Esophagus muscularis mucosa (tissue), 4 donors: ENCODE data around the gene MAN2A1. TPM values are rescaled to one million over a fixed set of nuclear protein-coding genes. Genes with fewer than 3 reads are reported as not detected.

ENCODE experiments used
- DNase-seq: peaks from one replicate; pipeline ENCODE4 v3.0.0-alpha.2; 2017; ENCODE audit errors: extremely low spot score
- H3K27ac ChIP-seq, 4 donors: fragments of 200-600 bp; sonication (generic); replicated peaks in 1 of 4; 1 replicate in 3 of 4; 2 replicates in 1 of 4; pipeline ENCODE4 v1.5.1; 2016 to 2019; ENCODE audit warnings: mild to moderate bottlenecking in 1 of 4
- H3K27me3 ChIP-seq, 4 donors: fragments of 200-600 bp; sonication (generic); one replicate each; pipeline versions ENCODE4 v1.5.1 to v1.6.0; 2016 to 2019
- H3K36me3 ChIP-seq, 4 donors: fragments of 200-600 bp; sonication (generic); one replicate each; pipeline ENCODE4 v1.5.1; 2016 to 2019
- H3K4me1 ChIP-seq, 4 donors: fragments of 200-600 bp; sonication (generic); one replicate each; pipeline ENCODE4 v1.5.1; 2016 to 2019
- H3K4me3 ChIP-seq, 4 donors: fragments of 200-600 bp; sonication (generic); 1 replicate in 2 of 4; 2 replicates in 2 of 4; pipeline ENCODE4 v1.5.1; 2016 to 2019; ENCODE audit warnings: mild to moderate bottlenecking in 4 of 4, moderate library complexity in 1 of 4
- H3K9me3 ChIP-seq, 4 donors: fragments of 200-600 bp; sonication (generic); 1 replicate in 3 of 4; 2 replicates in 1 of 4; pipeline ENCODE4 v1.5.1; 2016 to 2019
- CTCF ChIP-seq, 3 experiments: fragments of 200-600 bp in 2 of 3; fragments of 450-650 bp in 1 of 3; sonication (generic) in 2 of 3; IDR thresholded peaks; one replicate each; pipeline ENCODE4 v1.5.1; 2017 to 2019; ENCODE audit warnings: antibody characterized with exemption in 3 of 3, mild to moderate bottlenecking in 2 of 3, moderate library complexity in 1 of 3
- EP300 ChIP-seq: sonication (generic); formaldehyde crosslinking; IDR thresholded peaks from one replicate; pipeline ENCODE4 v1.6.1; 2017; ENCODE audit warnings: antibody characterized with exemption
- POLR2A ChIP-seq: fragments of 450-650 bp; IDR thresholded peaks from one replicate; pipeline ENCODE4 v1.6.1; 2017; ENCODE audit warnings: antibody characterized with exemption, moderate library complexity, mild to moderate bottlenecking, low read depth
- POLR2AphosphoS5 ChIP-seq, 2 donors: sonication (generic); formaldehyde crosslinking; IDR thresholded peaks; one replicate each; pipeline ENCODE4 v1.6.1; 2017; ENCODE audit warnings: antibody characterized with exemption in 2 of 2
- WGBS: methylation state at CpG from one replicate; pipeline ENCODE4 v1.1.5; 2018; 5-methylcytosine and 5-hydroxymethylcytosine counted together
- intact Hi-C: fragments of 100-400 bp; cut with DNase I; formaldehyde crosslinking; loops from one replicate; pipeline ENCODE4 v1.15.1; 2023
- total RNA-seq, 4 donors: library from RNA; depleted of rRNA; stranded (reverse); fragments of >200 nt; gene quantifications; one replicate each; pipeline versions ENCODE4 v1.1.0 to v1.2.1, GENCODE V29; 2016

Gene MAN2A1
- total RNA-seq, 4 donors from 2014 or later: 22.3 to 29.5 (median 27.4) TPM

GRCh38 chr5:109844695-109845094, 155.0 kb downstream of the MAN2A1 start:
- no peak for DNase-seq
- peaks cover 4 to 65% (median 24%) of the 10 kb centered on the region in 4 donors for H3K36me3 ChIP-seq
- WGBS: 64% methylated on average over 4 of the region's 4 CpGs
- H3K4me1 ChIP-seq: no peaks in the 10 kb centered on the region
- no peak overlapping the region for H3K4me3 ChIP-seq
- H3K9me3 ChIP-seq: no peaks in the 10 kb centered on the region
- H3K27ac ChIP-seq: no peak overlapping the region
- intact Hi-C loops: no loop called here
- H3K27me3 ChIP-seq: no peaks in the 10 kb centered on the region
- TF ChIP-seq EP300: no peak
- TF ChIP-seq POLR2AphosphoS5 (IDR thresholded peaks at IDR 0.05): no peak
- TF ChIP-seq CTCF (IDR thresholded peaks at IDR 0.05): no peak
- no peak for TF ChIP-seq POLR2A

- WGBS: 96% methylated on average over 3 of the region's 3 CpGs
- Histone ChIP-seq H3K27me3 (no peaks in the 10 kb centered on the region), H3K27ac (no peak overlapping the region), H3K4me3 (no peak overlapping the region), H3K9me3 (peaks cover 0 to 6% (median 0%) of the 10 kb centered on the region in 4 donors), H3K4me1 (no peaks in the 10 kb centered on the region), H3K36me3 (peaks cover 10 to 60% (median 21%) of the 10 kb centered on the region in 4 donors)
- TF ChIP-seq EP300: no peak
- no peak for TF ChIP-seq POLR2A
- TF ChIP-seq CTCF (IDR thresholded peaks at IDR 0.05): no peak
- no peak for TF ChIP-seq POLR2AphosphoS5 (IDR thresholded peaks at IDR 0.05)
- no peak for DNase-seq
- intact Hi-C loops: no loop called here
Measured at GRCh38 chr5:109848130-109848529, 158.4 kb downstream of the MAN2A1 start.

GRCh38 chr5:109849478-109850088, 159.9 kb downstream of the MAN2A1 start:
- no peak for DNase-seq
- H3K27me3 ChIP-seq: no peaks in the 10 kb centered on the region
- H3K4me3 ChIP-seq: no peak overlapping the region
- H3K27ac ChIP-seq: no peak overlapping the region
- H3K9me3 ChIP-seq: peaks cover 0 to 6% (median 0%) of the 10 kb centered on the region in 4 donors
- H3K4me1 ChIP-seq: no peaks in the 10 kb centered on the region
- H3K36me3 ChIP-seq: peaks cover 10 to 59% (median 20%) of the 10 kb centered on the region in 4 donors
- 95% methylated on average over 4 of the region's 4 CpGs for WGBS
- TF ChIP-seq CTCF (IDR thresholded peaks at IDR 0.05): no peak
- no peak for TF ChIP-seq POLR2A
- no peak for TF ChIP-seq EP300
- TF ChIP-seq POLR2AphosphoS5 (IDR thresholded peaks at IDR 0.05): no peak
- intact Hi-C loops: no loop called here

- Histone ChIP-seq H3K4me3 (no peak overlapping the region), H3K36me3 (peaks cover 10 to 55% (median 35%) of the 10 kb centered on the region in 4 donors), H3K9me3 (peaks cover 0 to 6% (median 0%) of the 10 kb centered on the region in 4 donors), H3K4me1 (no peaks in the 10 kb centered on the region), H3K27ac (no peak overlapping the region), H3K27me3 (no peaks in the 10 kb centered on the region)
- DNase-seq: no peak
- no peak for TF ChIP-seq CTCF (IDR thresholded peaks at IDR 0.05)
- TF ChIP-seq POLR2A: no peak
- TF ChIP-seq EP300: no peak
- TF ChIP-seq POLR2AphosphoS5 (IDR thresholded peaks at IDR 0.05): no peak
- intact Hi-C loops: no loop called here
- 44% methylated on average over 1 of the region's 1 CpG for WGBS
Measured at GRCh38 chr5:109852371-109853155, 162.8 kb downstream of the MAN2A1 start.
